ENCODE data around the gene SPATA32. TPM values are rescaled to one million over a fixed set of nuclear protein-coding genes. Genes with fewer than 3 reads are reported as not detected.

The SPATA32 gene
- total RNA-seq, 2 donors from 2014 or later: 1.0 TPM; not detected in 1

DNA sequence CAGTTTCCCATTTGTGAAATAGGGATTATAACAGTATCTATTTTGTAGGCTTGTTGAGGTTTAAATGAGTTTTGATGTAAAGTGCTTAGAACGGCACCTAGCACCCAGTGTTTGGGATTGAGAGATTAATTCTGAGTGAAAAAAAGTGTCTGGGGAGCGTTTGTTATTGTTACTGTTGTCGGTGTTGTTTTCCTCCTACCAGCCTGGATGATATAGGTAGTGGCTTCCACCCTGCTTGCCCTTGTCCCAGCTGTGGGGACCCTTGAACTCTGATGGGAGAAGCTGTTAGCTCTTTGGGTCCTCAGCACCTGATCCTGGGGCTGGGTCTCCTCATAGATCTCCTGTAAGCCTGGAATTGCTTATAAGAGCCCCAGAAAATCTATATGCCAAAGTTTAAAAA lies 35.3 kb downstream of the SPATA32 start:
- no peaks in the 10 kb centered on the region for H3K9me3 ChIP-seq
- peak overlapping the region in 2 of 4 donors; percentile 51 to 74 for H3K27ac ChIP-seq
- DNase-seq: no peak
- H3K4me1 ChIP-seq: peaks cover 33% of the 10 kb centered on the region
- WGBS, 2 donors: 66 to 80% methylated on average over 3 of the region's 3 CpGs
- intact Hi-C loops (cut with DNase I): no loop called here
- TF ChIP-seq, protein P1, sequence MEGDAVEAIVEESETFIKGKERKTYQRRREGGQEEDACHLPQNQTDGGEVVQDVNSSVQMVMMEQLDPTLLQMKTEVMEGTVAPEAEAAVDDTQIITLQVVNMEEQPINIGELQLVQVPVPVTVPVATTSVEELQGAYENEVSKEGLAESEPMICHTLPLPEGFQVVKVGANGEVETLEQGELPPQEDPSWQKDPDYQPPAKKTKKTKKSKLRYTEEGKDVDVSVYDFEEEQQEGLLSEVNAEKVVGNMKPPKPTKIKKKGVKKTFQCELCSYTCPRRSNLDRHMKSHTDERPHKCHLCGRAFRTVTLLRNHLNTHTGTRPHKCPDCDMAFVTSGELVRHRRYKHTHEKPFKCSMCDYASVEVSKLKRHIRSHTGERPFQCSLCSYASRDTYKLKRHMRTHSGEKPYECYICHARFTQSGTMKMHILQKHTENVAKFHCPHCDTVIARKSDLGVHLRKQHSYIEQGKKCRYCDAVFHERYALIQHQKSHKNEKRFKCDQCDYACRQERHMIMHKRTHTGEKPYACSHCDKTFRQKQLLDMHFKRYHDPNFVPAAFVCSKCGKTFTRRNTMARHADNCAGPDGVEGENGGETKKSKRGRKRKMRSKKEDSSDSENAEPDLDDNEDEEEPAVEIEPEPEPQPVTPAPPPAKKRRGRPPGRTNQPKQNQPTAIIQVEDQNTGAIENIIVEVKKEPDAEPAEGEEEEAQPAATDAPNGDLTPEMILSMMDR (IDR thresholded peaks at IDR 0.05): no peak
- TF ChIP-seq POLR2A (IDR thresholded peaks at IDR 0.05): no peak
- peaks cover 0 to 5% of the 10 kb centered on the region in 2 donors for H3K27me3 ChIP-seq
- no peak overlapping the region for H3K4me3 ChIP-seq
- no peak for ATAC-seq
- no peaks in the 10 kb centered on the region for H3K36me3 ChIP-seq (replicated peaks in 1 of 2; ENCODE audit: insufficient read depth in 1 of 2, low read depth in 2 of 2)

DNA sequence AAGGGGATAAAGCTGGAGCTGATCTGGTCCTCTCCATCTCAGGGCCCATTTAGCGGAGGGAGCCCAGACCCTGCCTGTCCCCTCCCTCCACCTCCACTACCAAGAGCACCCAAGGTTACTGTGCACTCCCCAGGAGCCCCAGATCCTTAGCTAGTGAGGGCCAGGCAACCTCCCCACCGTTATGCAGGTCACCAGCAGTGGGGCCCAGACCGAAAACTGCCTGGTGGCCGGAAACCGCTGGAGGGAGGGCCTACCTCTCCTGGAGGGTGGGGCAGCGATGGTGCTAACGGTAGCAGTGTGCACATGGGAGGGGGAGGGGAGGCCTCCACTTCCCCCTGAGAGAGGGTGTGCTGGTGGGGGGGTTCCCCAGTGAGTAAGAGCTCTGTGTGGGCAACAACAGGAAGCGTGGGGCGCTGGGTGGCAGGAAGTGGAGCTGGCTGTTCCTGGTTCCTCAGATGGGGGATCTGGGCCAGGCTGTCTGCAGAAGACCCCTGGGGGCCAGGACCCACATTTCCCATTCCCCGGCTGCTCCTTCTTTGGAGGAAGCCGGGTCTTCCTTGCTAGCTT lies 35.8 kb downstream of the SPATA32 start:
- no peak overlapping the region for H3K4me3 ChIP-seq
- intact Hi-C loops (cut with DNase I): no loop called here
- 85 to 93% methylated on average over 10 to 11 of the region's 11 CpGs for WGBS, 2 donors

DNA sequence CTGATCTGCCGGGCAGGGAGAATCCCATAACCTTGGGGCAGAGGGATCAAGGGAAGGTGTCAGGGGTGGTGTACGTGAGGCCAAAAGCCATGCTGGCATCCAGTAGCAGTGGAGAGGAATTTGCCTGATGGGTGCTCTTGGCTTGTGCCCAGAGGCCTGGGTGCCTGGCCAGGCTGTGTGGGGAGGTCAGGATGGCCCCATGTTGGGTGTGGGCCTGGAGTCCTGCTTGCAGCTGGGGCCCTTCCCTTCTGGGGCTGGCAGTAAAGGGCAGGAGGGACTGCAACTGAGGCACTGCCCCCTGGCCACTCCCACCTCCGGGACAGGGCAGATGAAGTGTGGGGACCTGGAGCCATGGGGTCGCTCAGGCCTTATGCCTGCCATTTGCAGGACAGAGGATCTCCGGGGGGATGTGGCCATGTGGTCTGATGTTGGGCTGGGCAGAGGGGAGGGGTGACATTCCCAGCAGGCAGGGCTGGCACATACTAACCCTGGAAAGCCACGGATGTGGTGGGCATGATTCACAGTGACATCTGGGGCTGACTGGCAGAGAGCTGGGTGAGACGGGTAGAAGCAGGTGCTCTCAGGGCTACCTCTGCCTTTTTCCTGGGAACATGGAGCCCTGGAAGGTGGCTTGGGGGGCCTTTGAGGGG lies 36.7 kb downstream of the SPATA32 start:
- 74% methylated on average over 7 of the region's 7 CpGs; no CpG with 5 or more reads in 1 of the 2 donors for WGBS, 2 donors
- H3K36me3 ChIP-seq (replicated peaks in 1 of 2; ENCODE audit: insufficient read depth in 1 of 2, low read depth in 2 of 2): no peaks in the 10 kb centered on the region
- ATAC-seq (no peak), DNase-seq (no peak)
- intact Hi-C loops (cut with DNase I): no loop called here
- peaks cover 0 to 5% of the 10 kb centered on the region in 2 donors for H3K27me3 ChIP-seq
- H3K9me3 ChIP-seq: no peaks in the 10 kb centered on the region
- no peak for TF ChIP-seq POLR2A (IDR thresholded peaks at IDR 0.05)
- TF ChIP-seq, protein P1 (IDR thresholded peaks at IDR 0.05): no peak
- H3K4me1 ChIP-seq: peaks cover 41% of the 10 kb centered on the region
- peak overlapping the region in 1 of 4 donors; percentile 74 for H3K27ac ChIP-seq
- H3K4me3 ChIP-seq: no peak overlapping the region

More for the DNA sequence above, 35.8 kb downstream of the SPATA32 start:
- ATAC-seq (no peak), DNase-seq (peak in 3 of 4 donors; percentile 36 to 82 (median 55))
- H3K4me1 ChIP-seq: peaks cover 38% of the 10 kb centered on the region
- no peaks in the 10 kb centered on the region for H3K36me3 ChIP-seq (replicated peaks in 1 of 2; ENCODE audit: insufficient read depth in 1 of 2, low read depth in 2 of 2)
- H3K27ac ChIP-seq: peak overlapping the region in 2 of 4 donors; percentile 51 to 74
- peaks cover 0 to 5% of the 10 kb centered on the region in 2 donors for H3K27me3 ChIP-seq
- TF ChIP-seq POLR2A (IDR thresholded peaks at IDR 0.05): peak in 1 of 3 donors; percentile 6
- TF ChIP-seq, protein P1 (IDR thresholded peaks at IDR 0.05): no peak
- H3K9me3 ChIP-seq: no peaks in the 10 kb centered on the region

DNA sequence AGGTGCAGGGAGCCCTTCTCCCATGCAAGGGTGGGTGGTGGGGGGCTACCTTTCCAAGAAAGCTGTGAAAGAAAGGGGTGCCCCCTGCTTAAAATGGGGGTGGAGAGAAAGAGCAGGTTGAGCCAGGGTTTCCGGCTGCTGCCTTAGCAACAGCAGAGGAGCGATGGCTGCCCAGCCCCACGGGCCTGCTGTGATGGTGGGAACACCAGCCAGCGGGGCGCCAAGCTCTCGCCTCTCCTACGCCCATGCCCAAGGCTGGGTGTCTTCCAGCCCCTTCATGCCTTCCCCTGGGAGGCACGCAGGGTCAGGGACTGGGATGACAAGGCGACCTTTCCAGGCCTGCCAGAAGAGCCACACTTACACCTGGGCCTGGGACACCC lies 37.2 kb downstream of the SPATA32 start:
- TF ChIP-seq, protein P1 (IDR thresholded peaks at IDR 0.05): no peak
- no peak for TF ChIP-seq POLR2A (IDR thresholded peaks at IDR 0.05)
- Histone ChIP-seq H3K4me3 (no peak overlapping the region), H3K27ac (peak overlapping the region in 1 of 4 donors; percentile 23), H3K4me1 (peaks cover 39% of the 10 kb centered on the region), H3K27me3 (peaks cover 0 to 5% of the 10 kb centered on the region in 2 donors), H3K9me3 (no peaks in the 10 kb centered on the region), H3K36me3 (replicated peaks in 1 of 2; ENCODE audit: insufficient read depth in 1 of 2, low read depth in 2 of 2) (no peaks in the 10 kb centered on the region)
- intact Hi-C loops (cut with DNase I): loop anchor here (5.0 kb wide), 1 partner anchor 163 kb away; no protein-coding TSS in a partner anchor
- WGBS, 2 donors: 79 to 100% methylated on average over 2 to 9 of the region's 9 CpGs
- ATAC-seq: no peak
- DNase-seq: no peak

All from body of pancreas (tissue), 4 donors.